Thyroid gland (tissue), 4 donors: ENCODE measurements around the gene IL17C. TPM values are rescaled to one million over a fixed set of nuclear protein-coding genes. Genes with fewer than 3 reads are reported as not detected.

Experiments used
- DNase-seq, 2 donors: peaks; one replicate each; pipeline ENCODE4 v3.0.0-alpha.2; 2019
- H3K27ac ChIP-seq, 3 donors: fragments of 200-600 bp; sonication (generic); 1 replicate in 2 of 3; 2 replicates in 1 of 3; pipeline ENCODE4 v1.5.1; 2016 to 2019; ENCODE audit warnings: mild to moderate bottlenecking in 1 of 3, moderate library complexity in 1 of 3
- H3K27me3 ChIP-seq: fragments of 200-600 bp; sonication (generic); one replicate; pipeline ENCODE4 v1.5.1; 2019
- H3K36me3 ChIP-seq, 2 donors: fragments of 200-600 bp; sonication (generic); one replicate each; pipeline ENCODE4 v1.5.1; 2016 to 2019
- H3K4me1 ChIP-seq, 2 donors: fragments of 200-600 bp; sonication (generic); one replicate each; pipeline ENCODE4 v1.5.1; 2017 to 2019
- H3K4me3 ChIP-seq, 3 donors: fragments of 200-600 bp; sonication (generic); replicated peaks in 1 of 3; 1 replicate in 2 of 3; 2 replicates in 1 of 3; pipeline ENCODE4 v1.5.1; 2016; ENCODE audit warnings: mild to moderate bottlenecking in 1 of 3
- H3K9me3 ChIP-seq: fragments of 200-600 bp; sonication (generic); one replicate; pipeline ENCODE4 v1.5.1; 2017
- CTCF ChIP-seq, 6 experiments: fragments of 200-600 bp in 3 of 6; fragments of 450-650 bp in 3 of 6; sonication (generic) in 3 of 6; IDR thresholded peaks; one replicate each; pipeline ENCODE4 v1.5.1; 2016 to 2019; ENCODE audit warnings: antibody characterized with exemption in 6 of 6, mild to moderate bottlenecking in 2 of 6, inconsistent platforms in 1 of 6, moderate library complexity in 1 of 6
- POLR2A ChIP-seq, 2 donors: fragments of 450-650 bp; IDR thresholded peaks; one replicate each; pipeline ENCODE4 v1.6.1; 2017; ENCODE audit warnings: antibody characterized with exemption in 2 of 2, mild to moderate bottlenecking in 2 of 2, moderate library complexity in 1 of 2
- WGBS, 2 donors: methylation state at CpG; one replicate each; pipeline ENCODE4 v1.1.5; 2017; 5-methylcytosine and 5-hydroxymethylcytosine counted together
- intact Hi-C: fragments of 100-400 bp; cut with DNase I; formaldehyde crosslinking; loops from one replicate; pipeline ENCODE4 v1.15.1; 2023
- total RNA-seq, 4 donors: library from RNA; depleted of rRNA; stranded (reverse); fragments of >200 nt; gene quantifications; one replicate each; pipeline ENCODE4 v1.2.3, GENCODE V29; 2016

The IL17C gene
- total RNA-seq, 4 donors from 2014 or later = not detected

- Histone ChIP-seq H3K4me1 (peaks cover 0 to 9% of the 10 kb centered on the region in 2 donors), H3K36me3 (no peaks in the 10 kb centered on the region), H3K27me3 (no peaks in the 10 kb centered on the region), H3K27ac (no peak overlapping the region), H3K4me3 (no peak overlapping the region), H3K9me3 (no peaks in the 10 kb centered on the region)
- no peak for TF ChIP-seq POLR2A (IDR thresholded peaks at IDR 0.05)
- no peak for TF ChIP-seq CTCF (IDR thresholded peaks at IDR 0.05)
- WGBS, 2 donors = 80% methylated on average over 1 of the region's 9 CpGs; no CpG with 5 or more reads in 1 of the 2 donors
- no peak for DNase-seq
- intact Hi-C loops = no loop called here
Measured at GRCh38 chr16:88643644-88643932, 5.2 kb downstream of the IL17C start.

DNA sequence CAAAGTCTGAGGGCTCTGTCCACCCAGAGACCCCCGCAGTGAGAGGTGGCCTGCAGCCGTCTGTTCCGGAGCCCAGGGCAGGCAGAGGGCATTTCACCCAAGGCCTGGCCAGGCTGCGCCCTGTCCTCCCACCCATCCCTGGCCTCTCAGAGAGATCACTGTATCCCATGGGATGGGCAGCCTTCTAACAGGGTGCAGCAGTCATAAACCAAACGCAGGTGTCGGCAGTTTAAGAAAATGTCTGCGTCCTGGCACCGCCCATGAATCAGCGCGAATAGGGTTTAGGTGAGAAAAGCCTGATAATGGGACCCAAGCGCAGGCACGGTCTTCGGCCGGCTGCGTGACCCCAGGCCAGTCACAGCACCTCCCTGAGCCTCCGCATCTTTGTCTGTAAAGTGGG, 7.1 kb downstream of the IL17C start:
- intact Hi-C loops = no loop called here
- H3K4me3 ChIP-seq = no peak overlapping the region
- H3K36me3 ChIP-seq = no peaks in the 10 kb centered on the region
- DNase-seq = no peak
- H3K27ac ChIP-seq = no peak overlapping the region
- no peaks in the 10 kb centered on the region for H3K27me3 ChIP-seq
- peaks cover 6 to 7% of the 10 kb centered on the region in 2 donors for H3K4me1 ChIP-seq
- TF ChIP-seq CTCF (IDR thresholded peaks at IDR 0.05) (no peak), POLR2A (IDR thresholded peaks at IDR 0.05) (no peak)
- 94 to 96% methylated on average over 13 to 16 of the region's 16 CpGs for WGBS, 2 donors
- H3K9me3 ChIP-seq = no peaks in the 10 kb centered on the region

- TF ChIP-seq POLR2A (IDR thresholded peaks at IDR 0.05) = no peak
- TF ChIP-seq CTCF (IDR thresholded peaks at IDR 0.05) = no peak
- H3K27me3 ChIP-seq = no peaks in the 10 kb centered on the region
- no peak for DNase-seq
- no peaks in the 10 kb centered on the region for H3K9me3 ChIP-seq
- peaks cover 7 to 8% of the 10 kb centered on the region in 2 donors for H3K4me1 ChIP-seq
- intact Hi-C loops = no loop called here
- H3K27ac ChIP-seq = no peak overlapping the region
- WGBS, 2 donors = 90 to 93% methylated on average over 22 to 23 of the region's 23 CpGs
- H3K36me3 ChIP-seq = no peaks in the 10 kb centered on the region
- H3K4me3 ChIP-seq = no peak overlapping the region
Measured at GRCh38 chr16:88645941-88646340, 7.6 kb downstream of the IL17C start.

DNA sequence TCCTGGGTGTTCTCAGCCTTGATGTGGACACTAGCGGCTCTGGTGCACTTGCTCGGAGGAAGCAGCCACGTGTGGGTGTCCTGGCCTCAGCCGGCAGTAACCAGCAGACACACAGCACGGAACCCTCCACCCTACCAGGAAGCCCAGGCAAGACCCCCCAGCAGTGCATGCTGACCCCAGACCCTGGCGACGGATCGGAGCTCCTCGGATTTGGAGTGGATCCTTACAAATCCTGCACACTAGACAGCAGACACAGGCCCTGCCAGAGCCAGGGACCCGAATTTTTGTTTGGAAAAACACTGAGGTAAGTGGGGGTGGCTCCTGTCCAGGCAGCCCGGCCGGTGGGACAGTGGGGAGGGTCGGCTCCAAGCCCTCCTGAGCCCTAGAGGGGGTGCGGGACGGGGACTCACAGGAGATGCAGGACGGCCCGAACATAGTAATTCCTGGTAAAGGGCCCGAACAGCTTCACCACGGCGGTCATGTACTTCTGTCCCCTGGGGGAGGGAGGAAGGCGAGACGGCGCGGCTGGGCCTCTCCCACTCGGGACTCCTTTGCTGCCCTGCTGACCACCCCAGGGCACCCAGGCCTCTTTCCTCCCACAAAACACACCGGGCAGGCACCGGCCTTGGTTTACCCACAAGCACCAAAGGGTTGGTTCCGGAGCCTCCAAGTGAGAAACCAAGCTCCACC, 8.1 kb downstream of the IL17C start:
- no peaks in the 10 kb centered on the region for H3K27me3 ChIP-seq
- H3K4me1 ChIP-seq = peaks cover 12 to 13% of the 10 kb centered on the region in 2 donors
- no peak for DNase-seq
- H3K27ac ChIP-seq = no peak overlapping the region
- 83 to 91% methylated on average over 13 to 28 of the region's 28 CpGs for WGBS, 2 donors
- H3K9me3 ChIP-seq = no peaks in the 10 kb centered on the region
- intact Hi-C loops = no loop called here
- no peak overlapping the region for H3K4me3 ChIP-seq
- H3K36me3 ChIP-seq = no peaks in the 10 kb centered on the region
- no peak for TF ChIP-seq CTCF (IDR thresholded peaks at IDR 0.05)
- TF ChIP-seq POLR2A (IDR thresholded peaks at IDR 0.05) = no peak

DNA sequence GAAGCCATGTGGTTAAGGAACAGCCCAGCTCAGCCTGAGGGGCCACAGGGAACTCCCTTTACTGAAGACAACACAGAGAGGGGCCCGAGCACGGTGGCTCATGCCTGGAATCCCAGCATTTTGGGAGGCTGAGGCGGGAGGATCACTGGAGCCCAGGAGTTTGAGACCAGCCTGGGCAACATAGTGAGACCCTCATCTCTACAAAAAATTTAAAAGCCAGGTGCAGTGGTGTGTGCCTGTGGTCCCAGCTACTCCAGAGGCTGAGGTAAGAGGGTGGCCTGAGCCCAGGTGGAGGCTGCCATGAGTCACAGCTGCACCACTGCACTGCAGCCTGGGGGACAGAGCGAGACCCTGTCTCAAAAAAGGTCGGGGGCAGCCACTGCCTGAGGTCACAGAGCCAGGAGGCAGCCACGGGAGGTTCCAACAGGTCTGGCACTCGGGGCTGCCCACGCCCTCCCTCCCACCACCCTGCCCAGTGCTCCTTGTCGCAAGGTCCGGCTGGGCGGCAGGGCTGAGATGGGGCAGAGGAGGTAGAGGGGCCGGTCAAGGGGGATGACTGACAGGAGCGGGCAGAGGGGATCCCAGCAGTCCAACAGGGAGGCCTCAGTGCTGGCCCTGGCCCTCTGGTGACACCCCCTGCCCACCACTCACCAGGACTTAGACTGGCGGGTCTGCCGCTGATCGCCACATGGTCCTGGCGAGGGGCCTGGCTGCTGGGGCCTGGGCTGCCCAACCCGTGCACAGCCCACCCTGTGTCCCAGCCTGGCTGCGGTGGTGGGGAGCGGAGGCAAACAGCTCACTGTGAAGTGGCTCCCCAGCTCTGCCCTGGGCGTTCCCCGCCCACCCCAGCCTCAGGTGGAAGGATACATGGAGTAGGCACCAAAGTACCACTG, 9.1 kb downstream of the IL17C start:
- Histone ChIP-seq H3K36me3 (no peaks in the 10 kb centered on the region), H3K9me3 (no peaks in the 10 kb centered on the region), H3K4me3 (no peak overlapping the region), H3K4me1 (peaks cover 17 to 19% of the 10 kb centered on the region in 2 donors), H3K27ac (no peak overlapping the region), H3K27me3 (no peaks in the 10 kb centered on the region)
- DNase-seq = no peak
- WGBS, 2 donors = 92 to 93% methylated on average over 5 to 13 of the region's 22 CpGs
- intact Hi-C loops = no loop called here
- no peak for TF ChIP-seq CTCF (IDR thresholded peaks at IDR 0.05)
